Stimulated activated naive CD8-positive, alpha-beta T cell treated with anti-CD3 and anti-CD28 coated beads, Interleukin-15, Interleukin-2, amounts not matched to agents 100 U/mL and 50 U/mL, for 24 hours (primary cell): Measurements from ENCODE around the gene PRKCE.
"Not testable (repeated sequence)": the region's sequence is repeated elsewhere in the genome, so short reads cannot be mapped to it uniquely, and the experiment has no call there.

ENCODE experiments used
- ATAC-seq: fragments of 150-1000 bp; cut with Tn5 transposase; one replicate; pipeline ENCODE4 v1.10.0; 2021
- DNase-seq: peaks from one replicate; pipeline ENCODE4 v3.0.0; 2021

PRKCE gene

DNA sequence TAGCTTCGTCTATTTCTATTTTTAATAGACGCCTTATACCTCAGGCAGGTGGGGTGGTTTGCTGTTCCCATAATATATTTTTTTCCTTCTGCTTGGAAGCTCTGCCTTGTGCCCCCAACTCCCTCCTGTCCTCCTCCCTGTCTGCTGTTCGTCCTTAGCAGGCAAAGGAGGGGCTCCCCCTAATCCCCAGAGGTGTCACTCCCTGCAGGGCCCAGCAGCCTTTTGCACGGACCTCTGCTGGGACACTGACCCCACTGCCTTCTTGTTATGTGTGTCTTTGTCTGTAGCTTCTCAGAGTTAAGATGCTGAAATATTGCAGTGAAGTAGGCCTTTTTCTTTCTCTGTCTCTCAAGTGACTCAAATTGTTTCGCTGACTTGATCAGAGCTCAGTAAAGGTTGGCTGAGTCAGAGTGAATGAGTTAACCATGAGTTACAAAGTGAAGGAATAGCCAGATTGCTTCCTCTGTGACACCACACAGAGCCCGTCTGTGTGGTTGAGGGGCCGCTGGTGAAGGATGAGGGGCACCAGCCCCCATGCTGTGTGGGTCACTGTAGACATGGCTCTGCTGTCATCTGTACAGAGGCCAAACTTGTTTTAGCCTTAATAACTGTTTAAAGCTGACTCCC lies 47.7 kb downstream of the PRKCE start:
- DNase-seq, result peak; percentile 24

DNA sequence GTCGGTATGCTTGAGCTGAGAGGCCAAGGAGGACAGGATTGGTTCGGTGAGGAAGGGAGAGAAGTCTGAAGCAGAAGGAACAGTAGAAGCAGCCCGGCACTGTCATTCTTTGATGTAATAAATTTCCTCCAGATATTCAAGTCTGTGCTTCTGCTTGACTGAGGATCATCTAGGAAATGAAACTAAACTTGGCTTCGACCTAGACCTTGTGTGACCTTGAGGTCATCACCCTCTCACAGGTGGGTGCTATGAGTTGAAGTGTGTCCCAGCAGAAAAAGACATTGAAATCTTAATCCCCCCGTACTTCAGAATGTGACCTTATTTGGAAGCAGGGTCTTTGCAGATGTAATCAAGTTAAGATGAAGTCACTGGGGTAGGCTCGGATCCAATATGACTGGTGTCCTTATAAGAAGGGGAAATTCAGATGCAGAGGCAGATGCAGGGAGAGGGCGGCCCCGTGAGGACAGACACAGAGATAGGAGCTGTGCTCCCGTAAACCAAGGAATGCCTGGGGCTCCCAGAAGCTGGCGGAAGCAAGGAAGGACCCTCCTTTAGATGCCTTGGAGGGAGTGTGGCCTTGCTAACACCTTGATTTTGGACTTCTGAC lies 49.0 kb downstream of the PRKCE start:
- DNase-seq (no peak), ATAC-seq (no peak)

More for the DNA sequence above, 47.7 kb downstream of the PRKCE start:
- ATAC-seq, result peak; percentile 94

DNA sequence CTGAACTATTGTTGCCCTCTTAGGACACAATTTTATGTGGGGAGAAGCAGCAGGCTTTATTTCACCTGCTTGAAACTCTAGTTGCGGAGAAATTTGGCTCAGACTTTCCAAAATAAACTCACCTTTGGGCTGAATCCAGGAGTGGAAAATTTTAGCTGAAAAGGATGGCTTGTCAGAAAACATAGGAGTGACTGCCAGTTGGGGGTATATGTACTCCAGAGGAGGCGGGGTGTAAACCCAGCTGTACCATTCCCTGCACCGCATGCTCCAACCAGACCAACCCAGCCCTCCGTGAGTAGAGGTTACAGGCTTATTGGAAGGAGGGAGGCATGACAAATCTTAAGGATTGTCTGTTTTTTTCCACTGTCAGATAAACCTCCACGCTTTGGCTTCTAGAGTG lies 53.8 kb downstream of the PRKCE start:
- DNase-seq (no peak), ATAC-seq (no peak)

DNA sequence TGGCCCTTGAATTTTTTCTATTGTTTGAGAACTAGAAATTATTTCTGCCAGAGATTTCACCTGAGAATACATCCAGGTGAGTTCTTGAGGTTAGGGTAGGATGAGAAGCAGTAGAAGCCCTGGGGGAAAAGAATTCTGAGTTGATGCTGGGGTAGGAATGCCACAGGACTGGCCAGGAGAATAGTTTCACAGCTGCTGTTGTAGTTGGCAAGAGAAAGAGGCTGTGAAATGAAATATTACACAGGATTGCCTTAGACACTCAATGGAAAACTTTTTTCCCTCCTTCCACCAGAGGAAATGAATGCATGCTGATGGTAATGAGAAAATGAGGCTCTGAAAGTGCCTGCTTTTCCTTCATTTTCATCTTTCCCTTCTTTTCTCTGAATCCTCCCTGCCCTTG lies 54.6 kb downstream of the PRKCE start:
- ATAC-seq (no peak), DNase-seq (no peak)

DNA sequence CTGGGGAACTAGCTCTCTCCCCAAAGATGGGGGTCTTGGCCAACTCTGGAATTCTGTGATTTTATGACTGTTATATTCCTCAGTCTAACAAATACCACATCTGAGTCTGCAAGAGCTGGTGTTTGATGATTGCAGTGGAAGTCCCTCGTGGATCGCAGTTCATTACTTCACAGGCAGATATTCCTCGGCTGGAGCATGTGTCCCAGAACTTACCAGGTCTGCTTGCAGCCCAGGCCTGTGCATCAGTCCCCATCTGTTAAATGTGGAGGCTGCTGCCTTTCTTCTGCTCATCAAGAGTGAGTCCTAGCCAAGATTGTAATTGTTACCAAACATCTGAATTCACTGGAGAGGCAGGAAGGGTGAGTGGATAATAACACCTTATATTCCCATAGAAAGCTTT lies 55.5 kb downstream of the PRKCE start:
- no peak for DNase-seq
- ATAC-seq, result no peak

DNA sequence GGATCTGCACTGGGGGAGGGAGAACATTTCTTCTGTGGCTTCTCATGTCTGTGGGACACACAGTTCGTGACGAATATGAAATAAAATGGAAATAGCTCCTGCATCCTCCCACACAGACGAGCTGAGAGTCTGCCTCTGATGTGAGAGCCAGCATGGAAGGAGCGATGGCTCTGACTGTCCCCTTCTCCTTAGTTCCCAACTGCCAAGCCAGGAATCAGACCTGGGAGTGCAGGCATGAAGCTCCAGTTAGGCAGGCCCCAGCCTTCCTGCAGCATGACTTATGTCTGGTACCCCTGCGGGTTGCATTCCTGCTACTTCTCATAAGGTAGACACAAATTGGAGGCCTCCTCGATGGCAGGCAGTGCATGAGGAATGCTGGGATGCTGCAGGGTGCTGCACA lies 56.2 kb downstream of the PRKCE start:
- ATAC-seq, result no peak
- no peak for DNase-seq

DNA sequence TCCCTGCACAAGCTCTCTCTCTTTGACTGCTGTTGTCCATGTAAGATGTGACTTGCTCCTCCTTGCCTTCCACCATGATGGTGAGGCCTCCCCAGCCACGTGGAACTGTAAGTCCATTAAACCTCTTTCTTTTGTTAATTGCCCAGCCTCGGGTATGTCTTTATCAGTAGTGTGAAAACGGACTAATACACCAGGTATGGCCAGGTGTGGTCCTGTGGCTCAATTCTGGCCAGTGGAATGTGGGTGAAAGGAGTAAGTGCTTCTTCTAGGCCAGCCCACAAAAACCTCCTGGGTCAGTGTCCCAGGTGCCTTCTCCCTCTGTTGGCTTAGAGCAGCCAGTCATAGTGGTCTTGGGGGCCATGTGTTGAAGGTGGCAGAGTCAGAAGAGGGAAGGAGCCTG lies 57.0 kb downstream of the PRKCE start:
- DNase-seq (no peak), ATAC-seq (no peak)

DNA sequence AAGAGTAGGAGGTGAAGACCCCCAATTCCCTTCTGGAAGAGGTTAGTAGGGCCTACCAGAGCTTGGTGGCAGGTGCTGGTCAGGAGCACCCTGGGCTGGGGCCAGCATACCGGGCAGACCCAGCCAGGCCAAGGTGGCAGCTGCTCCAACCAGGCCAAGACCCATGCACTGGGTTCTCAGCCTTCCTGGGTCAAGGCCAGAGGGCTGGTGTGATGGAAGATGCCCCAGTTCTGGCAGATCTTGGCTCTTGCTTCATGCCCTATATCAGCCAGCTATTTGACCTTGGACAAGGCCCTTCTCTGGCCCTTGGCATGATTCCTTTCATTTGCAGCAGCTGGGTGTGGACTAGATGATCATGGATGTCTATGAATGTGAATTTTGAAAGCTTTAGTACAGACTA lies 57.7 kb downstream of the PRKCE start:
- DNase-seq (no peak), ATAC-seq (no peak)

DNA sequence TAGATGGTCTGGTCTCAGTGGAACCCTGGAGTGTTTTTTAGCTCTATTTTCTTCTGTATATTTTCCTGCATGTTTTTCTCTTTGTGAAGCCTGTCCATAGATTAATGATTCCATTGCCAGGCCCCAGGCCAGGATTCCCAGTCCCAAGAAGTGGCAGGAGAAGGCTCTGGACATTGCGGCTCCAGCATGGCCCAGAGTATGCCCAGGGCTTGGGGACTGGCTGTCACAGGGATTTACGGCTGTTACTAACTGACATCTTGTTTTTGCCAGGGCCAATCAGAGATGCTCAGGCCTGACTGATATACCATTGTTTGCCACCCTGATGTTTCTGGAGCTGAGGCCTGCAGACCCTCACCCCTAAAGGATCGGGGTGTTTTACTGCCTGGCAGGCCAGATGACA lies 59.0 kb downstream of the PRKCE start:
- DNase-seq (no peak), ATAC-seq (no peak)

DNA sequence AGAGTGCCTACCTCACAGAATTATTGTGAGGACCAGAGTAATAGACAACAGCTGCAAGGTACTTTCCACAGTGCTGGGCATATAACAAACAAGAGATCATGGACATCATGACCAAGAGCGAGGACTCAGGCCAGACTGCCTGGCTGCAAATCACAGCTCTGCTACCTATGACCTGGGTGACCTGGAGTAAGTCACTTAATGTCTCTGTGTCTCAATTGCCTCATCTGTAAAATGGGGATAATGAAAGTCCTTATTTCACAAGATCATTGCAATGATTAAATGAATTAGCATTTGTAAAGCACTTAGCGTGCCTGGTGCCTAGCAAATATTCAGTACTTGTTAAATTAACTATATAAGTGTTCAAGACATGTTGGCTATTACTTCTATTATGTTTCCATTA lies 59.7 kb downstream of the PRKCE start:
- no peak for DNase-seq
- no peak for ATAC-seq

DNA sequence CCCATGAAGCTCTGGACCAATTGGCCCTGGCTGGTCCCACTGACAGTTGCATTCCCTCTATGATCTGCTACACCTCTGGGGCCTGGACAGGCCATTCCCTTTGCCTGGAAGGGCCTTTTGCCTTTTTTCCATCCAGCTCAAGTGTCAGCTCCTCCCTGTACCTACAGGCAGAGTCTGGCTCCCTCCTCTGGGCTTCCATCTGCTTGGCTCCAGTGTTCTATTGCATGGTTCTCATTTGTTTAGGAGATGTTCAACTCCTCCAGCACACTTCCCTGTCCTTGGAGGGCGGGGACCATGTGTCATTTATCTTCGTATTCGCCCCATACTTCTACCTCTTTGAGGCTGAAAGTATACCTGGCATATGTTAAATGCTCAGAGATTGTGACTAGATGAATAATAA lies 61.1 kb downstream of the PRKCE start:
- ATAC-seq (no peak), DNase-seq (no peak)

DNA sequence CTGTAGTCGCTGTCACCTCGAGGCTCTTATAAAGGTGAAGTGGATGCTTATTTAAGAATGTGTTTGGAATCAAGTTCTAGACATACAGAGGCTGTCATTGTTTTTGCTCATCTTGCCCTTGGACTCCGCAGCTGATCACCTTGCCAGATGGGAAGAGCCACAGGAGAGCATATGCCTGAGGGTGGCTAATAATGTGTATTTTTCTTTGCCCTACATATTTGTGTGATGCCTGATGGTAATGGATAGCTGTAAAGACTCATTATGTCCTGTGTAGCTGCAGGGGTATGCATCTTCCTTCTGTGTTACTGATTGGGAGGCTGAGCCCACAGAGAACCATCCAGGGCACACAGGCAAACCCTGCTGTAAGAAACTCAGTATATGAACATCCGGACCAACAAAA lies 61.7 kb downstream of the PRKCE start:
- ATAC-seq (no peak), DNase-seq (no peak)

DNA sequence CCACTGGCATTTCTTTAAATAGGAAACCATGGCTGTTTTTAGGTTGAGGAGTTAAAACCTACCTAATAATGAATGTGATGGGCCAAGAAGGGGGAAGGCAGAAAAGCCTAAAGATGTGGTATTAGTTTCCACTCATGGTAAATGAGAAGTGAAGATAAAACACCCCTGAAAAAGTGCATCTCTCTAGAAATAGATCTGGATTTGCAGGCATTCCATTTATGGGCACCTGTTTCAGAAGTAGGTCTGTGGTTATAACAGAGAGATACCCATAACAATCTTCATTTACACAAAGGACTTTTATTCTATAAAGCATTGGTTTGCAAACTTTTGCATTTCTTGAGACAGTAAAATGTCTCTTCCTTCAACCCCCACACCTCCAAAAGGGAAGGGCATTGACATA lies 62.1 kb downstream of the PRKCE start:
- DNase-seq (no peak), ATAC-seq (no peak)

DNA sequence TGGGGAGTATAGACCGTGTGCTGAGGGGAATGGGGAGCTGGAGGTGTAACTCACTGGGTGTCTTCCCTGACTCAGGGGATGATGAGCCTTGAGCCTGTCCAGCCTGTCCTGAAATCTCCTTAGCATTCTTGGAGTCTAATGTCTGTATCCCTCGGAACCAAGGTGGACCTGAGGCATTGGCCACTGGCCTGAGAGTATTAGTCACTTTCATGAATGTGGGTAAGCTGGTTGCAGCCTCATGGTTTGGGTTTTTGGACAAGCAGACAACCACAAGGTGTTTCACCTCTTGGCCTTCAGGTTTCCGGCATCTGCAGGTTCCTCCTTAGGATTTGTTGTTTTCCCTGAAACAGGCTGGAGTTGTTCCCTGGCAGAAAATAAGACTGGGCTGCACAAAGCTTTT lies 63.2 kb downstream of the PRKCE start:
- ATAC-seq, result no peak
- DNase-seq, result no peak

DNA sequence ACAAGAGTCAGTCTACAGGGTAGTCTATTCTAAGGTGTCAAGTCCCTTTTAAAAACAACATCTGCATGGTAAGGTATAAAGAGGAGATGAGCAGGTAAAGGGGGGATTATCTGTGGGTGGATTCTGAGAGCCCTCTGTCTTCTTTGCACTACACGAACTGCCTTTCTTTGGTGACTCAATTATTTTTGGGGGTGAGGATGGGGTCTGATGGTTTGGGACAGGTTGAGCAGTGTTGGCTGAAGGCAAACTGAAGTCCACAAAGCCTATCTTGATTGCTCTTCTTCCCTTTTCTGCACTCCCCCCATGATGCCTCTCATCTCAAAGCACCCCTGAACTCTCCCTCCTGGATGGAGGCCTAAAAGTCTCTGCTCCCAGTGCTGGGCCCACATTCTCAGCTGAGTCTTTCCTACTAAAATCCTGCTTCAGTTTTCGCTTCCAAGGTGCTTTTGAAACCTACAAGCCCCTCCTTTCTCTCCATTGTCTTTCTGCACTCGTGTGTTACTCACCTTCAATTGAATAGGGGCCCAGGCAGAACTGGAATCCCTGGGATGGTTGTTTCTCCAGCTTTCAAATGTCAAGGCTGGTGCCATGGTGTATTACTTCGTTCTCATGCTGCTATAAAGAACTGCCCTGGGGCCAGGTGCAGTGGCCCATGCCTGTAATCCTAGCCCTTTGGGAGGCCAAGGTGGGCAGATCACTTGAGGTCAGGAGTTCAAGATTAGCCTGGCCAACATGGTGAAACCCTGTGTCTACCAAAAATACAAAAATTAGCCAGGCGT lies 64.3 kb downstream of the PRKCE start:
- DNase-seq (no peak), ATAC-seq (no peak)

DNA sequence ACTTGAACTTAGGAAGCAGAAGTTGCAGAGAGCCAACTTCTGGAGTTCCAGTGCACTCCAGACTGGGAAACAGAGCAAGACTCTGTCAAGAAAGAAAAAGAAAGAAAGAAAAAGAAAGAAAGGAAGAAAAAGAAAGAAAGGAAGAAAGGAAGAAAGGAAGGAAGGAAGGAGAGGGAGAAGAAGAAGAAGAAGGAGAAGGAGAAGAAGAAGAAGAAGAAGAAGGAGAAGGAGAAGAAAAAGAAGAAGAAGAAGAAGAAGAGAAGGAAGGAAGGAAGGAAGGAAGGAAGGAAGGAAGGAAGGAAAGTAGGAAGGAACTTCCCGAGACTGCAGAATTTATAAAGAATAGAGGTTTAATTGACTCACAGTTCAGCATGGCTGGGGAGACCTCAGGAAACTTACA lies 65.0 kb downstream of the PRKCE start:
- DNase-seq, ATAC-seq: not testable (repeated sequence)

DNA sequence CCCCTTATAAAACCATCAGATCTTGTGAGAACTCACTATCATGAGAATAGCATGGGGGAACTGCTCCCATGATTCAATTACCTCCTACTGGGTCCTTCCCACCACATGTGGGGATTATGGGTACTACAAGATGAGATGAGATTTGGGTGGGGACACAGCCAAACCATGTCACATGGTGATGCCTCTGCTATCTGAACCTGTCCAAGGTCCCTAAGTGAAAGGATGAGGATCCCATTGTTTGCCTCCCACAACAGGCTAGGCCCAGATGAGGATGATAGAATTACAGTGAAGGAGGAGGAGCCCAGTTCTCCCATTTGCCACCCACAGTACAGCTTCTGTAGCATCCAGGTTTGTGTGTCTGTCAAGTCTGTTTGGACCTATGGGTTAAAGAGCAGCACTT lies 65.4 kb downstream of the PRKCE start:
- no peak for ATAC-seq
- no peak for DNase-seq

DNA sequence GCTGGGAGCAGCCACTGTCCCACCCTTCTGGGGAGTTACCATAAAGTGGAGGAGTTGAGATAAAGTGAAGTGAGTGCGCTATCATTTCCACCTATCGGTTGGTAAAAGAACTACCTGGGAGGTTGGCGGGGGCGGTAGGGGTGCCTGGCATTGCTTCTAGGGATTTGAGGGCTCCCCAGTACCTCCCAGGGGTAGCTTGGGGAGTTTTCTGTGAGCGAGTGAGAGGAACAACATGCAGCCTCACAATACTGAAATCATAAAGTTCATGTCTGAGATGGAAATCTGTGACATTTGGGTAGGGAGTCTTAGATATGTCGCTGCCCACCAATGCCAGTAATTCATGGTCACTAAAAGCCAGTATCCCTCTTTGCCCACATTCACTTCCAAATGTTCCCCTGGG lies 68.7 kb downstream of the PRKCE start:
- no peak for DNase-seq

DNA sequence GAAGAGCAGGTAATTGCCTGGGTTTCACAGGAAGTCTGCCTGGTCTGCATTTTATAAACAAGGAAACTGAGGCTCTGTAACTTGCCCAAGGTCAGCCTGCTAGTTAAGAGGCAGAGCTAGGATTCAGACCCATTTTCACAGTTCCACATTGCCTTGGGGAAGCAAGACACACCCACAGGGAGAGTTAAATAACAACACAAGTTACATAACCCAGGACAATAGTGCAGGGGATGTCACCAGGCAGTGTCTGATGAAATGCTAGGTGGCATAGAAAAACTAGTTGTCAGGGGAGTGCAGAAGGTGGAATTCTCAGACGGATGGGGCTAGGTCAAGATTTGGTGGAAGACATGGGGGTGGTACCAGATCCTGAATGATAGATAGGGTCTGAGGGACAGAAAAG lies 69.7 kb downstream of the PRKCE start:
- no peak for ATAC-seq
- no peak for DNase-seq

More for the DNA sequence above, 68.7 kb downstream of the PRKCE start:
- no peak for ATAC-seq

DNA sequence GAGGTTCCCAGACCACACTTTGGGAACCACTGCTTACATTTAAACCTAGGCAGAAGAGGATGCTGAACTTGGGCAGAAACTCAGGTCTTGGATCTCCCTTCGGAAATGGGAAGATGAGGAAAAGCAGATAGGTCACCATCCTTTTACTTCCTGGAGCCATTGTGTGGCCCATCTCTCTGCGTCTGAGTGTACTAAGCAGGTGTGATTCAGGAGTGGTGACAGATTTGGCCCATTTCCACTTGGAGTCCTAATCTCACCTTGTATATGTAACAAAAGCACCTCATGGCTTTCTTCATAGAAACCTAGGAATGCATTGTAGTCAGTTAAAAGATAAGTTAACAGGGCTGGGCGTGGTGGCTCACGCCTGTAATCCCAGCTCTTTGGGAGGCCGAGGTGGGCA lies 71.0 kb downstream of the PRKCE start:
- no peak for ATAC-seq
- DNase-seq, result no peak

DNA sequence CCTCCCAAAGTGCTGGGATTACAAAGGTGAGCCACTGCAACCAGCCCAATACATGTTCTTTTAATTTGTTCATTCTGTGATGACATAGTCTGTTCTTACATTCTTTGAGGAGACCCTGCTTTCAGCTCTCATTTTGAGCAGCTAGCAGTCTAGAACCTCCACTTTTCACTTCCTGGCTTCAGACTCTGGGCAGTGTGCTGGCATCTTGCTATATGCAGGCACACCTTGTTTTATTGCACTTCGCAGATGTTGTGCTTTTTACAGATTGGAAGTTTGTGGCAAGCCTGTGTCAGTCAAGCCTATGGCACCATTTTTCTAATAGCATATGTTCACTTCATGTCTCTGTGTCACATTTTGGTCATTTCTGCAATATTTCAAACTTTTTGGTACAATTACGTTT lies 72.4 kb downstream of the PRKCE start:
- ATAC-seq, result no peak
- DNase-seq, result no peak

DNA sequence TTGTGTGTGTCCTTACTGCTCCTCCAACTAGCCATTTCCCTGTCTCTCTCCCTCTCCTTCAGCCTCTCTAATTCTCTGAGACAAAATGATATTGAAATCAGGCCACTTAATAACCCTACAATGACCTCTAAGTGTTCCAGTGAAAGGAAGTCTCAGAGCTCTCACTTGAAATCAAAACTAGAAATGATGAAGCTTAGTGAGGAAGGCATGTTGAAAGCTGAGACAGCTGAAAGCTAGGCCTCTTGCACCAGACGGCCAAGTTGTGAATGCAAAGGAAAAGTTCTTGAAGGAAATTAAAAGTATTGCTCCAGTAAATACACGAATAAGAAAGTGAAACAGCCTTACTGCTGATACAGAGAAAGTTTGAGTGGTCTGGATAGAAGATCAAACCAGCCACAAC lies 72.9 kb downstream of the PRKCE start:
- DNase-seq, result no peak
- no peak for ATAC-seq

DNA sequence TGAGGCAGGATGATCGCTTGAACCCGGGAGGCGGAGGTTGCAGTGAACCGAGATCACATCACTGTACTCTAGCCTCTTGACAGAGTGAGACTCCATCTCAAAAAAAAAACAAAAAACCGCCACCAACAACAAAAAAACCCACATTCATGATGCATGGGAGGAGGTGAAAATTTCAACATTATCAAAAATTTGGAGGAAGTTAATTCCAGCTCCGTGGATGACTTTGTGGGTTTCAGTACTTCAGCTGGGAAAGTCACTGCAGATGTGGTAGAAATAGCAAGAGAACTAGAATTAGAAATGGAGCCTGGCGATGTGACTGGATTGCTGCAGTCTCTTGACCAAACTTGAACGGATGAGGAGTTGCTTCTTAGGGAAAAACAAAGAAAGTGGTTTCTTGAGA lies 74.3 kb downstream of the PRKCE start:
- ATAC-seq (no peak), DNase-seq (no peak)

DNA sequence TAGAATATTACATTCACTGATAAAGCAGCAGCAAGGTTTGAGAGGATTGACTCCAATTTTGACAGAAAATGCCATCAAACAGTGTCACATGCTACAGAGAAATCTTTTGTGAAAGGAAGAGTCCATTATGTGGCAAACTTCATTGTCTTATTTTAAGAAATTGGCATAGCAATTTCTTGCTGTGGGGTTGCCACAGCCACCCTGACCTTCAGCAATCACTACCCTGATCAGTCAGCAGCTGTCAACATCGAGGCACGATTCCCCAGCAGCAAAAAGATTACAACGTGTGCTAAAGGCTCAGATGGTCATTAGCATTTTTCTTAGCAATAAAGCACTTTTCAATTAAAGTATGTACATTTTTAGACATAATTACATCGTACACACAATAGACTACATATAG lies 74.7 kb downstream of the PRKCE start:
- ATAC-seq (no peak), DNase-seq (no peak)
